A549 (cell line): ENCODE data around the gene CCDC27. TPM values are rescaled to one million over a fixed set of nuclear protein-coding genes. Genes with fewer than 3 reads are reported as not detected.

ENCODE experiments used
- ATAC-seq, 2 experiments: fragments of 200-7000 bp in 1 of 2; fragments of >200 bp in 1 of 2; cut with Nextera tagmentation in 1 of 2; cut with Tn5 transposase in 1 of 2; 3 replicates each; pipeline versions ENCODE4 v1.8.0 to v1.9.1; 2018 to 2020; ENCODE audit warnings: mild to moderate bottlenecking in 1 of 2, moderate library complexity in 1 of 2
- CTCF ChIA-PET: fragments of 300-600 bp; sonication (Branson Sonifier 250); formaldehyde crosslinking; extraction: SDS; loops from one replicate; lab custom pipeline; 2021; ENCODE audit warnings: antibody characterized with exemption, inconsistent platforms; lab: Yijun Ruan, JAX
- POLR2A ChIA-PET: fragments of 350-600 bp; formaldehyde crosslinking; extraction: SDS; loops from one replicate; lab custom pipeline; 2021; ENCODE audit warnings: antibody characterized with exemption, inconsistent platforms; lab: Yijun Ruan, JAX
- DNase-seq, 2 experiments: peaks; one replicate each; pipeline versions ENCODE4 v3.0.0 to v3.0.0-alpha.2; 2011 to 2016; ENCODE audit warnings: low read depth in 1 of 2, low spot score in 1 of 2
- FAIRE-seq: peaks from 2 replicates; lab custom pipeline; 2011; peaks lifted over from hg19 to GRCh38; lab: Jason Lieb, UNC
- H3K27ac ChIP-seq, 2 experiments: fragments of >200 bp; sonication (Bioruptor Twin); formaldehyde crosslinking; 3 replicates each; pipeline ENCODE4 v1.5.1; 2016 to 2017
- H3K4me1 ChIP-seq: fragments of >200 bp; sonication (Bioruptor Twin); formaldehyde crosslinking; 3 replicates; pipeline ENCODE4 v1.6.1; 2016
- H3K4me2 ChIP-seq: fragments of >200 bp; sonication (Bioruptor Twin); formaldehyde crosslinking; 3 replicates; pipeline ENCODE4 v1.6.1; 2016
- H3K4me3 ChIP-seq: fragments of >200 bp; sonication (Bioruptor Twin); formaldehyde crosslinking; 3 replicates; pipeline ENCODE4 v1.5.1; 2016
- H3K9me3 ChIP-seq: fragments of >200 bp; sonication (Bioruptor Twin); formaldehyde crosslinking; 3 replicates; pipeline ENCODE4 v1.6.1; 2016
- ATOH8 ChIP-seq: fragments of 250-450 bp; sonication (Bioruptor Pico); IDR thresholded peaks from 2 replicates; pipeline ENCODE4 v1.5.0; 2020; ENCODE audit warnings: low read depth, mild to moderate bottlenecking, moderate library complexity
- CBX8 ChIP-seq: fragments of 200-600 bp; sonication (generic); IDR thresholded peaks from 2 replicates; pipeline ENCODE4 v1.6.1; 2016
- EHMT2 ChIP-seq: fragments of 200-600 bp; sonication (generic); IDR thresholded peaks from 2 replicates; pipeline ENCODE4 v1.6.1; 2016; ENCODE audit warnings: antibody characterized with exemption, low read depth, mild to moderate bottlenecking, moderate library complexity
- ELK1 ChIP-seq: fragments of 150-350 bp; IDR thresholded peaks from 2 replicates; pipeline ENCODE4 v1.6.1; 2014; ENCODE audit warnings: low read depth, mild to moderate bottlenecking, low read length
- EP300 ChIP-seq, 2 experiments: fragments of >200 bp; sonication (Bioruptor Twin); formaldehyde crosslinking; IDR thresholded peaks; 2 replicates in 1 of 2; 3 replicates in 1 of 2; pipeline ENCODE4 v1.6.1; 2016 to 2017
- FOXS1 ChIP-seq: fragments of 250-450 bp; sonication (Bioruptor Pico); IDR thresholded peaks from 2 replicates; pipeline ENCODE4 v1.5.0; 2020; ENCODE audit warnings: mild to moderate bottlenecking, moderate library complexity
- HEYL ChIP-seq: fragments of 250-450 bp; sonication (Bioruptor Pico); IDR thresholded peaks from 2 replicates; pipeline ENCODE4 v1.8.0; 2021; ENCODE audit warnings: mild to moderate bottlenecking, moderate library complexity
- HMGXB4 ChIP-seq: fragments of 250-450 bp; sonication (Bioruptor Pico); IDR thresholded peaks from 2 replicates; pipeline ENCODE4 v1.5.0; 2021; ENCODE audit warnings: mild to moderate bottlenecking, moderate library complexity, borderline replicate concordance
- JUN ChIP-seq, 2 experiments: fragments of >200 bp; sonication (Bioruptor Twin); formaldehyde crosslinking; IDR thresholded peaks; 2 replicates in 1 of 2; 3 replicates in 1 of 2; pipeline ENCODE4 v1.6.1; 2016 to 2017
- KDM5A ChIP-seq: fragments of 200-600 bp; sonication (generic); IDR thresholded peaks from 2 replicates; pipeline ENCODE4 v1.6.1; 2016; ENCODE audit warnings: antibody characterized with exemption, mild to moderate bottlenecking
- POLR2AphosphoS2 ChIP-seq: conservative IDR thresholded peaks from 2 replicates; pipeline ENCODE4 v1.6.1; 2012; ENCODE audit warnings: low read length, improper control_type of control experiment, inconsistent platforms
- RCOR1 ChIP-seq: fragments of 150-350 bp; IDR thresholded peaks from 2 replicates; pipeline ENCODE4 v1.6.1; 2014; ENCODE audit warnings: antibody characterized with exemption, low read length, low read depth
- REST ChIP-seq: fragments of 200-600 bp; sonication (generic); IDR thresholded peaks from 2 replicates; pipeline ENCODE4 v1.6.1; 2016; ENCODE audit warnings: antibody characterized with exemption, mild to moderate bottlenecking, moderate library complexity
- RNF2 ChIP-seq: fragments of 200-600 bp; sonication (generic); IDR thresholded peaks from 2 replicates; pipeline ENCODE4 v1.6.1; 2016; ENCODE audit warnings: low read depth, mild to moderate bottlenecking, antibody characterized with exemption, moderate library complexity, borderline replicate concordance
- SMC3 ChIP-seq: fragments of >200 bp; sonication (Bioruptor Twin); formaldehyde crosslinking; IDR thresholded peaks from 3 replicates; pipeline ENCODE4 v1.6.1; 2018; ENCODE audit warnings: inconsistent platforms
- SREBF2 ChIP-seq: fragments of 450-650 bp; IDR thresholded peaks from 2 replicates; pipeline ENCODE4 v1.6.1; 2014; ENCODE audit warnings: mild to moderate bottlenecking, moderate library complexity
- TFCP2L1 ChIP-seq: fragments of 250-450 bp; sonication (Bioruptor Pico); IDR thresholded peaks from 2 replicates; pipeline ENCODE4 v1.5.0; 2021; ENCODE audit warnings: mild to moderate bottlenecking
- ZFP36 ChIP-seq: fragments of 450-650 bp; IDR thresholded peaks from 2 replicates; pipeline ENCODE4 v1.6.1; 2014; ENCODE audit warnings: borderline replicate concordance; ENCODE audit not compliant: partially characterized antibody
- WGBS: methylation state at CpG from one replicate; pipeline ENCODE4 v1.1.6; 2017; ENCODE audit errors: missing lambda C conversion rate; 5-methylcytosine and 5-hydroxymethylcytosine counted together
- polyA plus RNA-seq, 4 experiments: library from polyadenylated mRNA; depleted of rRNA in 3 of 4; stranded (reverse); fragments of >200 nt; fragmentation: RNase III in 1 of 4; extraction: RNeasy Plus Mini Kit Qiagen cat#74134 plus additional on column Dnase treatment in 1 of 4; gene quantifications; 2 replicates in 3 of 4; 3 replicates in 1 of 4; pipeline ENCODE4 v1.2.3, GENCODE V29; 2011 to 2017
- TF ChIP-seq, protein P1 (sequence below): fragments of 450-650 bp; IDR thresholded peaks from 2 replicates; pipeline ENCODE4 v1.6.1; 2014; ENCODE audit warnings: antibody characterized with exemption
- TF ChIP-seq, protein P2 (sequence below): IDR thresholded peaks from 2 replicates; pipeline ENCODE4 v1.6.1; 2012; ENCODE audit warnings: low read depth, borderline replicate concordance

Gene CCDC27
- polyA plus RNA-seq, 2 of the 4 experiments (the other 2 are of a cell fraction): not detected

- no peak overlapping the region for H3K4me3 ChIP-seq
- POLR2A ChIA-PET: no interaction called here
- DNase-seq: no peak
Measured at GRCh38 chr1:3740752-3741151, 11.5 kb upstream of the CCDC27 start.

DNA sequence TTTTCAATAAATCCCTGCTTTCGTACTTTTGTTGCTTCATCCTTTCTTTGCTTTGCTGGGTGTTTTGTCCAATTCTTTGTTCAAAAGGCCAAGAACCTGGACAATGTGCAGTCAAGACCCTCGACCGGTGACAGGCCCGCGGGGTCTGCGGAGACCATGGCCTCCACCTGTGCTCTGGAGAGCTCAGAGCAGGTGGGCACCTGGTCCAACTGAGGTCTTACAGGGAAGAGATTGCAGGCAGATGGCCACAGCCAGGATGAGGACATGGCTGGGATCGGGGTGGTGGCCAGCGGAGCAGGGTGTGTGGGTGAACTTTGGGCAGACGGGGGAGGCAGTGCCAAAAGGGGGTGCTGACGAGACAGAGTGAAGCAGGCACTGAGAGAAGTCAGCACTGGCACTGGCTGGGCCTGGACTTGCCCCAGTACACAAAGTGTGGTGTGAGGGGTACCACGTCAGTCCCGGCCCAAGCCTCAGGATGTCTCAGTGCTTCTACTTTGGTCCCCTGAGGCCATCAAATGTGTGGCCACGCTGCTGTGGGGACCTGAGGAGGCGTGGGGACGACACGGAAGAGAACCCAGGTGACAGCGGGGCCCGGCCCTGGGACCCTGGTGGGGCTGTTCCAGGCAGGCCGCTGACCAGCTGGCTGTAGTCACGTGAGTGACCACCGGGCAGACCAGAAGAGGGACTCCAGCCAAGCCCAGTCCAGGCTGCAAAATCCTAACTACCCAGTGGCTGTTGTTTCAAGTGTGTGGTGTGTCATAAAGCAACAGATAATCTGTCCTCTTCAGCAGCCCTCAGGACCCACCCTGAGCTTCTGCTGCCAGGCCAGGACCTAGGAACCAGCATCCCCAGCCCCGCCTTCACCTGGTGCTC lies 10.4 kb upstream of the CCDC27 start:
- H3K4me3 ChIP-seq: no peak overlapping the region
- ChIA-PET CTCF (no interaction called here), POLR2A (no interaction called here)
- no peaks in the 10 kb centered on the region for H3K9me3 ChIP-seq
- WGBS: 93% methylated on average over 19 of the region's 22 CpGs
- H3K27ac ChIP-seq: no peak overlapping the region
- DNase-seq (no peak), FAIRE-seq (no peak), ATAC-seq (no peak)
- no peak overlapping the region for H3K4me2 ChIP-seq
- H3K4me1 ChIP-seq: no peaks in the 10 kb centered on the region
- TF ChIP-seq, protein P1, sequence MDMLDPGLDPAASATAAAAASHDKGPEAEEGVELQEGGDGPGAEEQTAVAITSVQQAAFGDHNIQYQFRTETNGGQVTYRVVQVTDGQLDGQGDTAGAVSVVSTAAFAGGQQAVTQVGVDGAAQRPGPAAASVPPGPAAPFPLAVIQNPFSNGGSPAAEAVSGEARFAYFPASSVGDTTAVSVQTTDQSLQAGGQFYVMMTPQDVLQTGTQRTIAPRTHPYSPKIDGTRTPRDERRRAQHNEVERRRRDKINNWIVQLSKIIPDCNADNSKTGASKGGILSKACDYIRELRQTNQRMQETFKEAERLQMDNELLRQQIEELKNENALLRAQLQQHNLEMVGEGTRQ: no peak
- TF ChIP-seq, protein P2, sequence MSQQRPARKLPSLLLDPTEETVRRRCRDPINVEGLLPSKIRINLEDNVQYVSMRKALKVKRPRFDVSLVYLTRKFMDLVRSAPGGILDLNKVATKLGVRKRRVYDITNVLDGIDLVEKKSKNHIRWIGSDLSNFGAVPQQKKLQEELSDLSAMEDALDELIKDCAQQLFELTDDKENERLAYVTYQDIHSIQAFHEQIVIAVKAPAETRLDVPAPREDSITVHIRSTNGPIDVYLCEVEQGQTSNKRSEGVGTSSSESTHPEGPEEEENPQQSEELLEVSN: no peak
- TF ChIP-seq ATOH8 (no peak), TFCP2L1 (CRISPR knock-in tag) (no peak), HMGXB4 (CRISPR knock-in tag) (no peak)

More at GRCh38 chr1:3740752-3741151, 11.5 kb upstream of the CCDC27 start:
- ATAC-seq (no peak), FAIRE-seq (no peak)
- Histone ChIP-seq H3K4me1 (no peaks in the 10 kb centered on the region), H3K9me3 (no peaks in the 10 kb centered on the region), H3K27ac (no peak overlapping the region), H3K4me2 (no peak overlapping the region)
- WGBS: 88% methylated on average over 7 of the region's 13 CpGs
- CTCF ChIA-PET: interaction anchor here (2.0 kb wide), 1 partner anchor 16 kb away, joined by 7 read pairs; no protein-coding TSS in a partner anchor
- no peak for TF ChIP-seq KDM5A
- TF ChIP-seq REST: no peak
- no peak for TF ChIP-seq ZFP36
- no peak for TF ChIP-seq CBX8
- no peak for TF ChIP-seq JUN (IDR thresholded peaks at IDR 0.05)
- no peak for TF ChIP-seq EP300 (IDR thresholded peaks at IDR 0.05)
- TF ChIP-seq ELK1: no peak
- no peak for TF ChIP-seq HEYL (CRISPR knock-in tag)
- TF ChIP-seq FOXS1 (CRISPR knock-in tag): no peak
- TF ChIP-seq EHMT2: no peak
- no peak for TF ChIP-seq RNF2
- no peak for TF ChIP-seq POLR2AphosphoS2
- no peak for TF ChIP-seq RCOR1
- no peak for TF ChIP-seq SMC3
- no peak for TF ChIP-seq SREBF2
- TF ChIP-seq, all 56 proteins: peak for 0
